Stimulated activated CD4-positive, alpha-beta T cell treated with anti-CD3 and anti-CD28 coated beads, Interleukin-1b, Interleukin-23, amount 100 ng/mL, for 48 hours (primary cell): ENCODE results near the gene SPTBN2.

Source experiments
- DNase-seq: peaks from one replicate; pipeline ENCODE4 v3.0.0-alpha.2; 2020

Gene SPTBN2

GRCh38 chr11:66701432-66702240 lies 27.4 kb downstream of the SPTBN2 start:
- DNase-seq = no peak

- DNase-seq = no peak
These were observed 28.3 kb downstream of the SPTBN2 start for GRCh38 chr11:66700742-66701141.

DNA sequence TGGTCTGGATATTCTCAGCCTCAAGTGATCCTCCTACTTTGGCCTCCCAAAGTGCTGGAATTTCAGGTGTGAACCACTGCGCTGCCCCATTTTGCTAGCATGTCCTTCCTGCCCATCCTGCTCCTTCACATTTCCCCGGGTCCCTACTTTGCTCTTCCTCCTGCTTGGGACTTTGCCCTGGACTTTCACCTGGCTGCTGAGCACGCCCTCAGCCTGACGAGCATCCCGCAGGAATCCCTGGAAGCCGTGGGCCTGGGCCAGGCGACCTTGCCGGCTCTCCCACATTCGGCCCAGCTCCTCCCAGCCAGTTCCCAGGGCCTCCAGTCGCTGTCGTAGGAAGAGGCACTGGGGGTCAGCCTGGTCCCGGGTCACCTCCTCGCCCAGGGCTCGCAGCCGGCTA lies 28.7 kb downstream of the SPTBN2 start:
- no peak for DNase-seq

- DNase-seq = no peak
These were observed 30.5 kb downstream of the SPTBN2 start for GRCh38 chr11:66698491-66698890.

- DNase-seq = no peak
These were observed 31.0 kb downstream of the SPTBN2 start for GRCh38 chr11:66697988-66698387.

DNA sequence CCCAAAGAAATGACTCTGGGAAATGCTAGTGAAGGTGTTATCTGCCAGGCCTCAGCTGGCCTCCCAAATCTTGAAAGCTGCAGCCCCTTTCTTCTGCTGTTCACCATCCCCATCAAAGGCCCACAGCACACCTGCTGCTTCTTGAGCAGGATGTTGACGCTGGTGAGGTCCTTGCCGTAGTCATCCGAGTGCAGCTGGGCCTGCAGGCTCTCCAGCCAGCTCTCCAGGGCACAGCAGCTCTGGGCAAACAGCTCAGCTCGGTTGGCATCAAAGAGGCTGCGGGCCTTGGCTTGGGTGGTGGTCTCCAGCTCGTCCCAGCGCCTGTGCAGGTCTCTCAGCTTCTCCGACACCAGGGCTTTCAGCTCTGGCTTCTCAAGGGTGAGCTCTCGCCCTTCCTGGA lies 32.9 kb downstream of the SPTBN2 start:
- no peak for DNase-seq

DNA sequence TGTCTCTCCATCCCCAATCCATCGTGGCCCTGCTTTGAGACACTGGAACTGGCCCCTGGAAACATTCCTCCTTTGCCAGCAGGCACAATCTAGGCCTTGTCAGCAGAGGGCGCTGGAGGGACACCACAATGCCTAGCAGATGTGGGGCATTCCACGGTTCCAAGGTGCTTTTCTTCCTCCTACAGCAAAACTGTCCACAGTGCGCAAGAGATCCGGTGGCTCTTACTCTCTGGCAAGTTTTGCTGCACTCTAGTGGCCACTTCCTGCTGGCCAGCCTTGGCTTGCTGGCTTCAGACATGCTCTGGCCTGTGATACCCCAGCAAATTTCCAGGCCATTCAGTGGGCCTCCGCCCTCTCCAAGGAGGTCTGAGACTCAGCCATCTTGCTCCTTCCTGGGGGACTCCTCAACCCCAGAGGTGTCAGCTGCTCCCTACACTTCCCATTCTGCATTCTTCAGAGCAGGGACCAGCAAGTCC lies 34.2 kb downstream of the SPTBN2 start:
- DNase-seq = peak; percentile 81

DNA sequence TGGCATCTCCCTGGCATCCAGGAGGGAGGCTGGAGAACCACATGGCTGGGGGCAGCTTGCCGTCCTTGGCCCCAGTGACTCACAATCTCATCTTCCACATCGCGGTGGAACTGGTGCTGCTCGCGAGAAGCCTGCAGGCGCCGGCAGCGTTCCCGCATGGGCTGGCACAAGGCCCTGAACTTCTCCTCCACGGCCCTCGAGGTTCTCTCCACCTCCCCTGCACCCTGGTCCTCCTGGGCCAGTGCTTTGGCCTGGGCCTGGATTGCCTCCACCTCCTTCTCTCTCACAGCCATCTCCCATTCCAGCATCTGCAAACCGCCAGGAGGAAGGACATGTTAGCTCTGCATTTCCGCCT lies 35.0 kb downstream of the SPTBN2 start:
- no peak for DNase-seq

GRCh38 chr11:66693356-66694055 lies 35.5 kb downstream of the SPTBN2 start:
- DNase-seq = no peak

- no peak for DNase-seq
These were observed 36.1 kb downstream of the SPTBN2 start for GRCh38 chr11:66692871-66693331.

DNA sequence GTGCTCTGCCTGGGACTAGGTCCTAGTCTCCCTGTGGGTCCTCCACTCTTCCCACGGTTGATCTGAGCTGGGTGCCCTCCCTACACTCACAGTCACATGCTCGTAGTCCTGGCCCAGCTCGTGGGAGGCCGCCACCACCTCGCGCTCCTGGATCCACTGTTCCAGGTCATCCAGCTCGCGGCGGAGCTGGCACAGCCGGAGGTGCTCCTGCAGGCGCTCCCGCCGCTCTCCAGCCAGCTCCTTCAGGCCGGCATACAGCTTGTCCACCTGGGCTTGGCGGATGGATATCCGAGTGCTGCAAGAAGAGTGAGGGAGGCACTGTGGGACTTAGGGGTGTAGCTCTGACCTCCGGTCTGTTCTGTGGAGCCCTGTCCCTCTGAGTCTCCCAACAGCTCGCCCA lies 36.6 kb downstream of the SPTBN2 start:
- no peak for DNase-seq

GRCh38 chr11:66691311-66691980 lies 37.6 kb downstream of the SPTBN2 start:
- DNase-seq = no peak

- DNase-seq = no peak
These were observed 39.1 kb downstream of the SPTBN2 start for GRCh38 chr11:66689661-66690590.

DNA sequence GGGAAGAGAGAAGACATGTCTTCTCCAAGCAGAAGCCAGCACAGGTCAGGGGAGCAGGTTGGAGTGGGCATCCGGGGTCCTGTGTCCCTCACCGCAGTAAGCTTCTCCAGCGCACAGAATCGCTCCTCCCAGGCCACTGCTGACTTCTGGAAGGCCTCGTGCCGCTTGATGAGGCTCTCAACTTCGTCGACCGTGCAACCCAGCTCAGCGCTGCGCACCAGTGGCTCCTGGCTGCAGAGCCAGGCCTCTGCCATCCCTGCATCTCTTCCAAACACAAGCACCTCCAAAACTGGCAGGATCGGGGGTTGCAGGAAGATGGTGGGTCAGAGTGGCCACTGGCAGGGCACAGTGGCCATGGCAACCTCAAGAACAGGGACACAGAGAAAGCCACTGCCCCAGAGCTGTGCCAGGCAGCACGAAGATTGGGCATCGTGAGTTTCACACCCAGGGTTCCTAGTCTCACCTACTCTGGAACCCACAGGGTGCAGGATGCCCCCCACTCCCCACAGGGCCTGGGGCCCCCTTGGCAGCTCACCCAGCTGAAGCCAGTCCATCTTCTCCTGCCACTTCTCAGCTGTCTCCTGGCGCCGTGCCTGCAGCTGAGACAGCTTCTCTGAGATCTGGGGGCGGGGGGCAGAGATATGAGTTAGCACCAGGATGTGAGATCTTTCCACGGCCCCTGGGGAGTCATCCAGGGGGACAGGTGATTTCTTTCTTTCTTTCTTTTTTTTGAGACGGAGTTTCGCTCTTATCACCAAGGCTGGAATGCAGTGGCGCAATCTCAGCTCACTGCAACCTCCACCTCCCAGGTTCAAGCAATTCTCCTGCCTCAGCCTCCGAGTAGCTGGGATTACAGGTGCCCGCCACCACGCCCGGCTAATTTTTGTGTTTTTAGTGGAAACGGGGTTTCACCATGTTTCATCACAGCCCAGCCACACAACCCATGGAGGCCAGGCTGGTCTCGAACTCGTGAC lies 40.2 kb downstream of the SPTBN2 start:
- DNase-seq = no peak

GRCh38 chr11:66687831-66688281 lies 41.2 kb downstream of the SPTBN2 start:
- no peak for DNase-seq

GRCh38 chr11:66686801-66687750 lies 41.9 kb downstream of the SPTBN2 start:
- no peak for DNase-seq

DNA sequence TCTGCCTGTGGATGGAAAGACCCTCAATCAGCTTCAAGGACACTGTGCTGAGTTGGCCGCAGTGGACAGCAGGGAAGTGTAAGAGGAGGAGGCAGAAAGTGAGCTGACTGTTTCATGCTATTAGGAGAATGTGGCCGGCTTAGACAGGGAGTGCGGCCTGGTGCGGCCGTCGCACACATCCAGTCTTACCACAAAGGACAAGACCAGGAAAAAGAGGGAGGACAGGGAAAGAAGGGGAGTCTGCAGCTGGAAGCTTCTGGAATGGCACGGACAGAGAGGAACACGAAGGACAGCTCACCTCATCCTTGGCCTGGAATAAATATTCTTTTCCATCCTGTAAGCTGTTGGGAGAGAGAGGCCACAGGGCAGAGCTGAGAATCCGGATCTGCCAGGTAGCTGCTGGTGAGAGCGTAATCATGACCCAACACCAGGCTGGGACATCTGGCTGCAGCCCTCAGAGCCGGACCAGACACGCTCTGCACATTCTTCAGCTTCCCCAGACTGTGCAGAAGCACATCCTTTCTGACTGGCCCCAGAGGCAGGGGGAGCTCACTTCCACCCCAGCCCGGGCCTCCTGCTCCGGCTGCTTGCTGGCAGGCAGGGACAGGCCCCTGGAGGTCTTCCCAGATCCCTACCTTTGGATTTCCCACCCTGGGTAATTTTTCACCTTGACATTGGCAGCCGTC lies 42.8 kb downstream of the SPTBN2 start:
- DNase-seq = no peak

DNA sequence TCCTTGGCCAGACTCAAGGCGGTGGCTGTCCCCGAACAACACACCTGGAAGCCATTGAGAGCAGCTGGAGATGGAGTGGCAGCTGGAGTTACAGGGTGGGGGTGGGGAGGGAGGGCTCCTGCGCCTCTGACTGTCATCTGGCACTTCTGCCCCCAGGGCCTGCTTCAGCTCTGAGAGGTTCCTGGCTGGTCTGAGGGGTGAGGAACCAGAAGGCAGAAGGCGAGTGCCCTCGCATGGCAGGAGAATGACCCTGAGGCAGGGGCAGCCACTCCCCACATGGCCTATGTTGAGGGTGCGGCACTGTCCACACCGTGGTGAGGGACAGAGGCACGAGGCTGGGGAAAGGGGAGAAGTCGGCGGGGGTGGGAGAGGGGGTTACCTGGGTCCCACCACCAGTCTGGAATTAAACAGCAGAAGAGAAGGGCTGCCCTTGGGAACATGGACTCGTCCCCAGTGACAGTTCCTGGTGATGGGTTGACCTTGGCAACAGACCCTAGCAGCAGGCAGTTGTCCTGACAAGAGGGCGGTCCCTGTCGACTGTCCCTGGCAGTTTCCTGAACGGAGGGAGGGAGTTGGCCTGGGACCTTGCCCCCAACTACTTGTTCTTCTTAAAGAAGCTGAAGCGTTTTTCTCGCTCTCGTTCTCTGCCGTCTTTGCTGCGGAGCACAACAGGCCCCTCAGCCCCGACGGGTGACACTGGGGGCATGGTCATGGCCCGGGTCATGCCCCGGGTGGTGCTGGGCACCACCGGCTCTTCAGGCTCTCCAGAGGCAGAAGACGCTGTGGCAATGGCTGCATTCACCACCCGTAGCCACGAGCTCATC lies 43.5 kb downstream of the SPTBN2 start:
- no peak for DNase-seq
